Progenitor cell of endocrine pancreas (in vitro differentiated cells): ENCODE measurements around the gene FAM114A1. TPM values are rescaled to one million over a fixed set of nuclear protein-coding genes. Genes with fewer than 3 reads are reported as not detected.
A peak's percentile ranks its signal among the peaks of the same experiment; 100 is the strongest.

Experiments used
- DNase-seq: peaks from one replicate; pipeline ENCODE4 v3.0.0; 2021; ENCODE audit warnings: low spot score; ENCODE audit not compliant: unreplicated experiment
- H3K27ac Mint-ChIP-seq: 2 replicates; pipeline ENCODE4 v1.8.0; 2021; ENCODE audit warnings: mild to moderate bottlenecking, moderate library complexity, mixed read lengths
- H3K27me3 Mint-ChIP-seq: 2 replicates; pipeline ENCODE4 v1.8.0; 2021; ENCODE audit warnings: mixed read lengths
- H3K36me3 Mint-ChIP-seq: 2 replicates; pipeline ENCODE4 v1.8.0; 2022; ENCODE audit warnings: mixed read lengths; ENCODE audit not compliant: insufficient read depth
- H3K4me1 Mint-ChIP-seq: 2 replicates; pipeline ENCODE4 v1.8.0; 2021; ENCODE audit warnings: low read depth, mixed read lengths
- H3K4me3 Mint-ChIP-seq: 2 replicates; pipeline ENCODE4 v1.8.0; 2021; ENCODE audit warnings: low read depth, mild to moderate bottlenecking, moderate library complexity, mixed read lengths
- H3K9me3 Mint-ChIP-seq: 2 replicates; pipeline ENCODE4 v1.8.0; 2021; ENCODE audit warnings: low read depth, mixed read lengths
- microRNA-seq: library from miRNA; unstranded; fragments of <30 nt; microRNA quantifications from one replicate; pipeline ENCODE4 v1.1.0, GENCODE V29; 2020; ENCODE audit warnings: borderline number of aligned reads; ENCODE audit not compliant: unreplicated experiment
- total RNA-seq: library from RNA; stranded (reverse); gene quantifications from 2 replicates; pipeline ENCODE4 v1.2.1, GENCODE V29; 2021
- TF ChIP-seq, protein P1 (sequence below): fragments of 200-600 bp; sonication (generic); IDR thresholded peaks from one replicate; pipeline ENCODE4 v1.5.0; 2021; ENCODE audit warnings: antibody characterized with exemption, mild to moderate bottlenecking; ENCODE audit not compliant: unreplicated experiment

The FAM114A1 gene
- total RNA-seq, 1 donor from 2014 or later = 32.6 TPM

DNA sequence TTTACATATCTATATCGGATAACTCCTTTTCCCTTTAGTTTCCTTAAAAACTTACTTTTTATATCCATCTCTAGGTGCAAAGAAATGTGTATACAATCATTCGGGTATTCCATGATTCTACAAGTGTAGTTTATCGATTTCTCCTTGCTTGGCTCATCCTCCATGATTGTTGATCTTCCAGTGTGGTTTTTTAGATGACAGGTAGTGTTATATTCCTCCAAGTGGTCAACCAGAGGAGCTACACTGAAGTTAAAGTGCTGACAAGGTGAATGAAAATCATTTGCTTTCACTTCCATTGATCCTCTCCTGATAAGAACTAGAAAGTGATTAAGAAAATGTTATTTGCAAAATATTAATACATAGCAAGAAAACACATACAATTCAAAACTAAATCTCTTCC, 126.1 kb downstream of the FAM114A1 start:
- Mint-ChIP-seq H3K4me1 (no peaks in the 10 kb centered on the region), H3K27ac (no peak overlapping the region), H3K9me3 (no peaks in the 10 kb centered on the region), H3K36me3 (no peaks in the 10 kb centered on the region), H3K4me3 (no peak overlapping the region), H3K27me3 (no peaks in the 10 kb centered on the region)
- DNase-seq = no peak
- TF ChIP-seq, protein P1, sequence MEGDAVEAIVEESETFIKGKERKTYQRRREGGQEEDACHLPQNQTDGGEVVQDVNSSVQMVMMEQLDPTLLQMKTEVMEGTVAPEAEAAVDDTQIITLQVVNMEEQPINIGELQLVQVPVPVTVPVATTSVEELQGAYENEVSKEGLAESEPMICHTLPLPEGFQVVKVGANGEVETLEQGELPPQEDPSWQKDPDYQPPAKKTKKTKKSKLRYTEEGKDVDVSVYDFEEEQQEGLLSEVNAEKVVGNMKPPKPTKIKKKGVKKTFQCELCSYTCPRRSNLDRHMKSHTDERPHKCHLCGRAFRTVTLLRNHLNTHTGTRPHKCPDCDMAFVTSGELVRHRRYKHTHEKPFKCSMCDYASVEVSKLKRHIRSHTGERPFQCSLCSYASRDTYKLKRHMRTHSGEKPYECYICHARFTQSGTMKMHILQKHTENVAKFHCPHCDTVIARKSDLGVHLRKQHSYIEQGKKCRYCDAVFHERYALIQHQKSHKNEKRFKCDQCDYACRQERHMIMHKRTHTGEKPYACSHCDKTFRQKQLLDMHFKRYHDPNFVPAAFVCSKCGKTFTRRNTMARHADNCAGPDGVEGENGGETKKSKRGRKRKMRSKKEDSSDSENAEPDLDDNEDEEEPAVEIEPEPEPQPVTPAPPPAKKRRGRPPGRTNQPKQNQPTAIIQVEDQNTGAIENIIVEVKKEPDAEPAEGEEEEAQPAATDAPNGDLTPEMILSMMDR = peak; percentile 15

DNA sequence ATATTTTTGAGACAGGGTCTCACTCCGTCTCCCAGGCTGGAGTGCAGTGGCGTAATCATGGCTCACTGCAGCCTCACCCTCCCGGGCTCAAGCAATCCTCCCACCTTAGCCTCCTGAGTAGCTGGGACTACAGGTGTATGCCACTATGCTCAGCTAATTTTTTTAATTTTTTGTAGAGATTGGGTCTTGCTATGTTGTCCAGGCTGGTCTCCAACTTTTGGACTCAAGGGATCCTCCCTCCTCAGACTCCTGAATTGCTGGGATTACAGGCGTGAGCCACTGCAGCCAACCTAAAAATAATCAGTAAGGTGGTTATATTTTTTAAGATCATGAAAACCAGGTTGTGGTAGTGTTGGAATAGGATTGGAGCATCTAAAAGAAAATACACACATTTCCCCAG, 126.5 kb downstream of the FAM114A1 start:
- Mint-ChIP-seq H3K4me3 (no peak overlapping the region), H3K27ac (no peak overlapping the region), H3K9me3 (no peaks in the 10 kb centered on the region), H3K4me1 (no peaks in the 10 kb centered on the region), H3K27me3 (no peaks in the 10 kb centered on the region), H3K36me3 (no peaks in the 10 kb centered on the region)
- TF ChIP-seq, protein P1 = no peak
- no peak for DNase-seq

Small RNAs within 50 kb of the gene (microRNA-seq; reads per million reads assigned to microRNA genes)
- 374 reads per million, percentile 69 among the genes with 10 or more reads in this experiment for gene MIR574

Other genes with a start within 250 kb of the FAM114A1 start
- gene KLF3, start 203.6 kb upstream of the FAM114A1 start, total RNA-seq = 97.1 and 98.7 TPM in 2 replicates
- gene TLR10, start 84.8 kb upstream of the FAM114A1 start, total RNA-seq = 1.7 and 2.1 TPM in 2 replicates
- 3.0 and 3.1 TPM in 2 replicates for gene TLR1, start 63.0 kb upstream of the FAM114A1 start, total RNA-seq
- 0.89 and 1.1 TPM in 2 replicates for gene TLR6, start 11.0 kb upstream of the FAM114A1 start, total RNA-seq
- not detected in 2 replicates for gene TMEM156, start 164.6 kb downstream of the FAM114A1 start, total RNA-seq
- gene KLHL5, start 194.4 kb downstream of the FAM114A1 start, total RNA-seq = 44.8 and 49.8 TPM in 2 replicates